GM21717 (cell line): ENCODE results near the gene SEMA4B.
"Not testable (repeated sequence)": the region's sequence is repeated elsewhere in the genome, so short reads cannot be mapped to it uniquely, and the experiment has no call there.

Experiments used
- ATAC-seq: cut with Tn5 transposase; IDR thresholded peaks from one replicate; pipeline ENCODE4 v1.9.1; 2021; ENCODE audit warnings: mild to moderate bottlenecking, moderate library complexity; ENCODE audit not compliant: unreplicated experiment

SEMA4B gene

DNA sequence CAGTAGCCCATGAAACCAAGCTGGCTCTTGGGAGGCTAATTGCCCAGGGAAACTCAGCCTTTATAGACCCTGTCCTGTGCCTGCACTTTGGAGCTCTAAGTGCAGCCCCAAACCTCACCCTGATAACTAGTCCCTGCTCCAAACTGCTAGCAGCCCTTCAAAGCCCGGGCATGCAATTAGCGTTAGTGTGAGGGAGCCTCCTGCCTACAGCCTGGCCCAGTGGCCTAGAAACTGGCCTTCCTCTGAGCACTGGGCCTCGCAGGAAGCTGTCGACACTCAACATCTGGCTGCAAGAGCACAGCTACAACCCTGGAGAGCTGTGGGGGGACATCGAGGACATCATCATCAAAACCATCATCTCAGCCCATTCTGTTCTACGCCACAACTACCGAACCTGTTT is 56.6 kb downstream of the SEMA4B start:
- ATAC-seq: no peak

- ATAC-seq: no peak
Observed at GRCh38 chr15:90259524-90259923, 58.4 kb downstream of the SEMA4B start.

DNA sequence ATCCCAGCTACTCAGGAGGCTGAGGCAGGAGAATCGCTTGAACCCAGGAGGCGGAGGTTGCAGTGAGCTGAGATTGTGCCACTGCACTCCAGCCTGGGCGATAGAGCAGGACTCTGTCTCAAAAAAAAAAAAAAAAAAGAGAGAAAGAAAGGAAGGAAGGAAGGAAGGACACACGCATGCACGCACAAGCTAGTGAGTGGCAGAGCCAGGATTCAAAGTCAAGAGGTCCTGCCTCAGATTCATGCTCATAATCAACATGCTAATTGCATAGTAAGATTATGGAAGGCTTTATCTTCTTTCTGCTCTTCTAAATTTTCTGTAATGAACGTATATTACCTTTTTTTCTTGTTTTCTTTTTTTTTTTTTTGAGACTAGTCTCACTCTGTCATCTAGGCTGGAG is 59.6 kb downstream of the SEMA4B start:
- ATAC-seq: not testable (repeated sequence)

- no peak for ATAC-seq
Observed at GRCh38 chr15:90261811-90262210, 60.7 kb downstream of the SEMA4B start.

GRCh38 chr15:90262426-90262825 is 61.3 kb downstream of the SEMA4B start:
- no peak for ATAC-seq

- no peak for ATAC-seq
Observed at GRCh38 chr15:90264671-90265070, 63.5 kb downstream of the SEMA4B start.

DNA sequence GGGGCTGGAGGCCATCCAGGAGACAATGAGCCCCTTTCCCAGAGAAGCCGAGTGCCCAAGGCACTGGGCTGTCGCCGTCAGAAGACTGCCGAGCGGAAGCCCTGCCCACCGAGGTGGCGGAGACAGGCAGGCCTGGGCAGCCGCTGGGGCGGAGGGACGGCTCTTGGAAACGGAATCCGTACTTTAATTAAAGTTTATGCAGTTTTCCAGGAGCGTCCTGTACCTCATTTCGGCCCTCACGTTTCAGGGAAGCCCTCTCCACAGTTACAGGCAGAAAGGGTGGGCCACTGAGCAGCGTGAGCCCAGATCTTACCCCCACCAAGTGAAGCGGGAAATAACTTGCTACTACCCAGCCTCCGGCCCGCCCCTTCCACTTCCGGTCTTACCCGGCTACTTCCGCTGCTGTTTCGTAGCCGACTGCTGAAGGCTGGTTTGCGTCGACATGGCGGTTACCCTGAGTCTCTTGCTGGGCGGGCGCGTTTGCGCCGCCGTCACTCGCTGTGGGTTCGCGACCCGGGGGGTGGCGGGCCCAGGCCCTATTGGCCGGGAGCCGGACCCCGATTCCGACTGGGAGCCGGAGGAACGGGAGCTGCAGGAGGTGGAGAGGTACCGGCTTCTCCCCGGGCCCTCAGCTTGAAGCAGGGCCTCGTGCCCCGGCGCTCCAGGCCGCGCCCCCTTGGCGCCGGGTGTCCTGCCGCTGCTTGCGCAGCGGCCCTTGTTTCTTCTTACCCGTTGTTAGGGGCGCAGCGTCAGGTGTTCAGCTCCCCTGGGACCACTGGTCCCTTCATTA is 64.3 kb downstream of the SEMA4B start, which contains the start of gene NGRN:
Gene NGRN, plus strand, starts transcription at position 402 of the 790 bp plus-strand sequence. Its CDS starts 41 bp downstream, at position 443.
- peak; percentile 91 for ATAC-seq

DNA sequence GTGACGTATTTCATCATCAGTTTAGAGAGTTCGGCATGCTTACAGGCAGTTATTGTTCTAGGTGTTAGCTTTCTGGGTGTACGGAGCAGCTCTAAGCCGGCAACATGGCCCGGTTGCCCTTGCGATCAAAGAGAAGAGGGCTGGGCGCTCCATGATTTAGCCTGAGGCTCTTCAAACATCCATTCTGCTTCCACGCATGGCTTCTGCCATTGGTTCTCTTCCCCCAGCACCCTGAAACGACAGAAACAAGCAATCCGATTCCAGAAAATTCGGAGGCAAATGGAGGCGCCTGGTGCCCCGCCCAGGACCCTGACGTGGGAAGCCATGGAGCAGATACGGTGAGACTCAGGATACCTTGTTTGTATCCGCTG is 64.9 kb downstream of the SEMA4B start:
- peak; percentile 30 for ATAC-seq

GRCh38 chr15:90266485-90266884 is 65.4 kb downstream of the SEMA4B start:
- ATAC-seq: no peak

GRCh38 chr15:90268415-90268814 is 67.3 kb downstream of the SEMA4B start:
- no peak for ATAC-seq

DNA sequence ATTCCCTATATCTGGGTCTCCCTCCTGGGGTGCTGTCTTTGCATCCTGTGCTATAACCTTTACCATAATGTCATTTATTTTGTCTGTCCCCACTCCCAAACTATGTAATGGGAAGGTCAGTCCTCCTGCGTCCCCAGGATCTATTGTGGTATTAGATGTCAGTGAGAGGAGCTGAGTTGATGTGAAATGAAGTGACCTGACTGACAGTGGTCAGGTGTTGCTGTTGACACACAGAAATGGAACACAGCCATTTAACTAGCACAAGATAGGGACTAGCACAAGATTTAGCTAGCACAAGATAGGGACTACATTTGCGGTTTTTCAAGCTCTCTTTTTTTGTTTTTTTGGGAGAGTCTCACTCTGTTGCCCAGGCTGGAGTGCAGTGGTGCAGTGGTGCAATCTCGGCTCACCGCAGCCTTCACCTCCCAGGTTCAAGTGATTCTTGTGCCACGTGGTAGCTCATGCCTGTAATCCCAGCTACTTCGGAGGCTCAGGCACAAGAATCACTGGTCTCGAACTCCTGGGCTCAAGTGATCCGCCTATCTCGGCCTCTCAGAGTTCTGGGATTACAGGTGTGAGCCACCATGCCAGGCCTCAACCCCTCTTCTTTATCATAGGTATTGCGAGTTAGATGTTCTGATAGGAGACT is 69.5 kb downstream of the SEMA4B start:
- ATAC-seq: no peak

- no peak for ATAC-seq
Observed at GRCh38 chr15:90271459-90272166, 70.5 kb downstream of the SEMA4B start.

- ATAC-seq: not testable (repeated sequence)
Observed at GRCh38 chr15:90278467-90278866, 77.3 kb downstream of the SEMA4B start.
